HG03520 (cell line): Measurements from ENCODE around the gene EXT2.

Experiments used
- ATAC-seq: cut with Tn5 transposase; IDR thresholded peaks from one replicate; pipeline ENCODE4 v1.9.1; 2021; ENCODE audit warnings: mild to moderate bottlenecking, moderate library complexity; ENCODE audit not compliant: unreplicated experiment

Gene EXT2

GRCh38 chr11:44162004-44162403, 66.5 kb downstream of the EXT2 start:
- no peak for ATAC-seq

- ATAC-seq: no peak
Observed at GRCh38 chr11:44162662-44163061, 67.2 kb downstream of the EXT2 start.

- no peak for ATAC-seq
Observed at GRCh38 chr11:44165432-44165831, 70.0 kb downstream of the EXT2 start.

- no peak for ATAC-seq
Observed at GRCh38 chr11:44167046-44167445, 71.6 kb downstream of the EXT2 start.

GRCh38 chr11:44171518-44171917, 76.0 kb downstream of the EXT2 start:
- ATAC-seq: no peak

GRCh38 chr11:44172966-44173365, 77.5 kb downstream of the EXT2 start:
- no peak for ATAC-seq

GRCh38 chr11:44174842-44175241, 79.4 kb downstream of the EXT2 start:
- ATAC-seq: no peak

GRCh38 chr11:44176546-44177213, 81.2 kb downstream of the EXT2 start:
- no peak for ATAC-seq

- ATAC-seq: no peak
Observed at GRCh38 chr11:44177905-44178304, 82.4 kb downstream of the EXT2 start.

- no peak for ATAC-seq
Observed at GRCh38 chr11:44178381-44178780, 82.9 kb downstream of the EXT2 start.

- ATAC-seq: no peak
Observed at GRCh38 chr11:44179173-44179572, 83.7 kb downstream of the EXT2 start.

- ATAC-seq: no peak
Observed at GRCh38 chr11:44180107-44180506, 84.6 kb downstream of the EXT2 start.

- no peak for ATAC-seq
Observed at GRCh38 chr11:44185522-44185921, 90.0 kb downstream of the EXT2 start.

GRCh38 chr11:44186321-44186930, 90.9 kb downstream of the EXT2 start:
- no peak for ATAC-seq

GRCh38 chr11:44188643-44189042, 93.2 kb downstream of the EXT2 start:
- no peak for ATAC-seq

GRCh38 chr11:44189986-44190882, 94.8 kb downstream of the EXT2 start:
- ATAC-seq: no peak

GRCh38 chr11:44190883-44191230, 95.4 kb downstream of the EXT2 start:
- ATAC-seq: no peak

GRCh38 chr11:44191322-44192016, 96.0 kb downstream of the EXT2 start:
- ATAC-seq: no peak

- ATAC-seq: no peak
Observed at GRCh38 chr11:44192017-44192385, 96.5 kb downstream of the EXT2 start.

- ATAC-seq: no peak
Observed at GRCh38 chr11:44192462-44193100, 97.1 kb downstream of the EXT2 start.

- ATAC-seq: no peak
Observed at GRCh38 chr11:44193856-44194255, 98.4 kb downstream of the EXT2 start.
